HG03521 (cell line): ENCODE measurements around the gene ZNHIT1.

ENCODE experiments used
- ATAC-seq: cut with Tn5 transposase; IDR thresholded peaks from one replicate; pipeline ENCODE4 v1.9.1; 2021; ENCODE audit warnings: mild to moderate bottlenecking, moderate library complexity; ENCODE audit not compliant: unreplicated experiment

Gene ZNHIT1

DNA sequence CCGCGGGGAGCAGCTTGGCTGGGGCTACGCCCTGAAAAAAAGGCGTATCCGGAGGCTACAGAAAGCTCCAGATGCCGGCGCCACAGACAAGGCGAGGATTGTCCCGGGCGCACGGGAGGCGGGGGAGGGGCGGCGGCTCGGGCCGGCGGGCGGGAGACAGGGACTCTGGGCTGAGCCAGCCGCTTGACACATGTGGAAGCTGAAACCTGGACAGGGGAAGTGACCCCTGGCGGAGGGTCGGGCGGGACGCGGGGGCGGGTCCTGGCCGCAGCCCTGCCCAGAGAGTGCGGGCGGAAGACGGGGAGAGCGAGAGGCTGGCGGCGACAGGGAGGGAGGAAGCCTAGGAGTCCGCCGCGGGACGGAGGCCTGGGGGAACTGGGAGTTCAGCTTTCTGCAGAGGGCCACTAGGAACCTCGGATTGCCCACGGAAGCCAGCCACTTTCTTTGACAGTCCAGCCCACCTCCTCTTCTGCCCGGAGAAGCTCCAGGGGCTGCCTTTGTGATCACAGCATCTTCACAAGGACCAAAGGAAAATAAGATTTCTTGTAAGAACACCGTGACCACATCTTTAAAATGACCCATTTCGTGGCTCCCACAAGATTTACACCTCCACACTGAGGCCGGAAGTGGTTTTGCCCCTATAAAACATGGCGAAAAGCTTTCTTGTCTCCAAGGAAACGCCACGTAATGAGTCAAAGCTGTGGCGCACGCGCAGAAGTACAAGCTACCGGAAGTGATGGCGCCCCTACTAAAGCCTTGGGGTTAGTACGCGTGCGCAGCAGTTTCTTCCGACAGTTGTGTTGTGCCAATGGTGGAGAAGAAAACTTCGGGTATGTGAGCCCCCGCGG, at the start of gene ZNHIT1, which contains the start of gene PLOD3:
ZNHIT1 (plus strand) TSS at position 778 of the 848 bp plus-strand sequence; CDS start at position 809, 31 bp downstream.
PLOD3 (minus strand) TSS at position 194 of the 848 bp plus-strand sequence. CDS start 307 bp downstream, outside the sequence.
- peak; percentile 65 for ATAC-seq

DNA sequence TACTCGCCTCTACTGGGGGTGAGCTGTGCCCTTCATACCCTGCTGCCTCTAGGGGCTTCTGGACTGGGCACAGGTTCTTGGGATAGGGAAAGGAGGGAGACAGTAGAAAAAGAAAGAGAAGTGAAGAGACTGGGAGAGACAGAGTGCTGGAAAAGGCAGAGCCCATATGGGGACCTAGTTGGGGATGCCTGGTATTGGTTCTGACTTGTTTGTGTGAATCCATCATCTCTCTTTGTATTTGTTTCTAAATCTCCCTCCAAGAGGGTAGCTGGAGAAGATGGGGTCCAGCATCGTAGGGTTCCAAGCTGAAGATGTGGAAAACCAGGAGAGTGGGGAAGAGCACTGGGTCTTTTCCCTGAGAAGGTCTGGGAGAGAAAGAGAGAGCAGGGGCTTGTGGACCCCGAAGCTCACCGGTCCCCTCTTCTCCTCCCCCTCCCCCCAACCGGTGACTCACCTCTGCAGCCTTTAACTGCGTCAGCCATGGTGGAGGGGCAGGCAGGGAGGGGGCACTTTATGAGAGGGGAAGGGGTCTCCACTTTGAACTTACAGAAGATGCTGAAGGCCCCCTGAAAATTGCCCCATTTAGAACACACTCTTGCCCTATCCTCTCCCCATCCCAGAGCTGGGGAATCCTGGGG, 49.4 kb upstream of the ZNHIT1 start:
- ATAC-seq: no peak

DNA sequence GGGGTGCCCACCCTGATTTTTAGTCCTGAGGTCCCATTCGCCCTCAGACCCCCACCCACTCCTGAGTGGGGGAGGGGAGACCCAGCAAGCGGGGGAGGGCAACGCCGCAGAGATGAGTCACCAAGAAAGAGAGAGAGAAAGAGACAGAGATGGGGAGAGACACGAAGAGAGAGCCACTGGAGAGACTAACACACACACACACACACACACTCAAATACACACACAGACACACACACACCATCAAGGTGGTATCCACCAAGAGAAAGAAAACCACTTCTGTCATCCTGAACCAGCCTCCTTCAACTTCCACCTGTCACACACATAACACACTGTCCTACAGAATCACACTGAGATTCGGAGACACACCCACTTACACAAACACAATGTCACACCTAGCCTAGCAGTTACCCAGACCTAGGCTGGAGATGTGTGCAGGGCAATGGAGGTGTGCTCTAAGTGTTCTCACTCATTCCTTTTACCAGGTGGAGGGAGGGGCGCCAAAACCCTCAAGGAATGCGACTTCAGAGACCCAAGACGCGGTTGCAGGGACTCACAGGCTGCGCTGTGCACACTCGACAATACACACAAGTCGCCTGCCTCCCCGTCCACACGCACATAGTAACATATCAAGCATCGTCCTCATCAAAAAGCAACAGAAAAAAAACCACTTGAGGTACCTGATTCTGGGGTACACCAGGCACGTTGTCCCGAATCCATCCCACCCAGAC, 48.7 kb upstream of the ZNHIT1 start:
- no peak for ATAC-seq

GRCh38 chr7:101169838-101170551, 48.0 kb upstream of the ZNHIT1 start:
- no peak for ATAC-seq

DNA sequence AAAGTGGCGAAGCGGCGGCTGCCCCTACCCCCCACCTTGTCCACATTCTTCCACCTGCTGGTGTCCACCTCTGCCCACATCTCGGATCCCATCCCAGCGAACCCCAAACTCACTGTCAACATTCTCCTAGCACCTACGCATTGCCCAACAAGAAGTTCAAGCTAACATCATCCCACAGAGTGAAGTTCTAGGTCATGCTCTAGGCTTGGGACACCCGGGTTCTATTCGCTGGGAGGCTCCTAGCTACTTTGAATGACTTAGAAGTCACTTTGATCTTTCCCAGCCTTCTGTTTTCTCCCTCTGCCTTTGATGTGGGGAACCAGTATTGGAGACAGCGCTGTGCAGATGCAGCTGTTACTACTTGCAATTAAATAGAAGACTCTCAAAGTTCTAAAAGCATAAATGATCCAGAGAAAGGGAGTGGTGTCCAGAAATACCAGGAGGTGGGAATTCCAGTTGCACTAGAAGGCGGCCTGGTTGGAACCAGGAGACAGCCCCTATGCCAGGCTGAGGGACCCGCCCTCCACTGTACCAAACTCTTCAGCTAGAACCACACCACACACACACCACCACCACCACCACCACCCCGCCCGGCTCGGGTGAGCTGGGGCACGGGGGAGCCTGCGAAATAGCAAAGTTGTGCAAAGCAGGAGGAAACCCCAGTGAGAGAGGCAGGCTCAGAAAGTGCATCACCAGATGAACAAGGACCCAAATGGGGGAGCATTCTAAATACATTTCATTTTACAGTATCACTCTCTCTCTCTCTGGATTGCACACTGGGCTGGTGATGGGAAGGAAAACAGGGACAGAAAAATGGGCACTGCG, 47.1 kb upstream of the ZNHIT1 start:
- no peak for ATAC-seq

DNA sequence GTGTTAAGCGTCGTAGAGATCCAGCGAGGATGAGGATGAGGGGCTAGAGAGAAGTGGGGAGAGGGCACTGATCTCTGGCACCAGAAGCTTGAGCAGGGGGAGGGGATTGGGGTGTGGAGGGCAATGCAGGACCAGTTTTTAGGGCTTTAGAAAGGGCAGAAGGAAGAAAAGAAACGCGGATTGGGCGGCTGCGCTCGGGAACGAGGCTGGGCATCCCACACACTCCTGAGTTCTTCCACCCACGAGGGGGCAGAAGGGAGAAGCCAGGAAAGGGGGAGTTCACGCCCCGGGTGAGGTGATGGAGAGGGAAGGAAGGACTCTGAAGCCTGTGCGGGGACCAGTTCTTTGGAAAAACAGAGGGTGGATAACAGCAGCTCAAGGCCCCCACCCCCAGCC, 46.5 kb upstream of the ZNHIT1 start:
- no peak for ATAC-seq

GRCh38 chr7:101172005-101172853, 45.7 kb upstream of the ZNHIT1 start:
- ATAC-seq: no peak

GRCh38 chr7:101172854-101173751, 44.9 kb upstream of the ZNHIT1 start:
- no peak for ATAC-seq

GRCh38 chr7:101173752-101174244, 44.2 kb upstream of the ZNHIT1 start:
- no peak for ATAC-seq

GRCh38 chr7:101174322-101174854, 43.6 kb upstream of the ZNHIT1 start:
- no peak for ATAC-seq

GRCh38 chr7:101175664-101176063, 42.3 kb upstream of the ZNHIT1 start:
- ATAC-seq: no peak

DNA sequence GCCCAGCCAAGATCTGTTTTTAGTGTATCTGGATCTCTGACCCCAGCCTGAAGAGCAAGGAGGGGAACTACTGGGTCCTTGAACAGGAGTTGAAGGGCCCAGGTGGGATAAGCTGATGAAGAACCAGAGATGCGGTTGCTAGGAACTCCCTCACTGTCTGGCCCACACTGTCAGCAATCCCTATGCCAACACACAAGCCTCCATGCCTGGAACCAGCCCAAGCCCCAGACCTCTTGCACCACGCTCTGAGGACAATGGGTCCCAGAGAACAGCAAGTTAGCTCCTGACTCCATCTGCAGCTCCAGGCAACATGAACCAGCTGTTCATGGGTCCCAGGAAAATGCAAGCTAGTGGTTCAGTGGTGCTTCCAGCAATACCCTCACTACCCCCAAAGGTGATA, 40.3 kb upstream of the ZNHIT1 start:
- no peak for ATAC-seq

DNA sequence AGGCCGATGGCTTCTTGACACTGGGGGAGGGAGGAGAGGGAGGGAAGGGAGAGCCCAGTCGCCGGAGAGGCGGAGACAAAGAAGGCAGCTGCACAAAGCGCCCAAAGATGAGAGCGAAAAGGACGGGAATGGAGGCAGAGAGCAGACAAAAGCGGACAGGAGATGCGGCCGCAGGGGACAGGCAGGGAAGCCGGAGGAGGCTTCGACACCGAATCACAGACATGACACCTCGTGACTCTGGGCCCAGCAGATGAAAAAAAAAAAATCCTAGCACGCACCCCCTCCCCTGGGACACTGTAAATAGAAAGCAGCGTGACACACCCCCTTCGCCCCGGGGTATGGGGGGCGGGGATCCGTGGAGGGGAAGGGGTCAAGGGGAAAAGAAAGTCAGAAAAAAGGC, 38.8 kb upstream of the ZNHIT1 start:
- no peak for ATAC-seq

- no peak for ATAC-seq
These were observed 38.3 kb upstream of the ZNHIT1 start for GRCh38 chr7:101179713-101180112.

DNA sequence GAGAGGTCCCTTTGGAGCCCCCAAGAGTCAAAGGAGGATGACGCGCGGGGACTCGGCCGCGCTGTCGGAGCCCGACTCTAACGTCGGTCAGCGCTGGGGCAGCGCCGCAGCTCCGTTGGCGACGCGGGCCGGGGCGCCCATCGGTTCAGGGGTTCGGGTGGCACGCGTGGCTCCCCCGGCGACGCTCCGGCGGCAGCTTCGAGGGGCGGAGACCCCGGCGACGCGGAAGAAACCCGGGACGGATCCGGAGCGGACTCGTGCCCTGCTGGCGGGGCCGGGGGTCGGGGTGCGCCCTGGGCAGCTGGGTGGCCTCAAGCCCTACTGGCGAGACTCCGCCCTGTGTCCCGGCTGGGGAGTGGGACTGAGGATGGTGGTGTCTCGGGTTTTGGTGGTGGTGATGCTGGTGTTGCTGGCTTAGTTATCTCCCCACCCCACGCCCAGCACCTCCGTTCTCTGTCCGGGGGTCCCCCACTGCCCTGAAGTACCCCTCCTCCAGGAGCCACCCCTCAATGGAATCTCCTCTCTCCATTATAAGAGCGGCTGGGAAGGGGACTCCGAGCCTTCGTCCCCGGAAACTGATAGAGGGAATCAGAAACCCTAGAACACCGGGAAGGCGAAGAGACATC, 37.7 kb upstream of the ZNHIT1 start, which contains the start of gene NAT16:
NAT16 (minus strand) TSS at position 164 of the 626 bp plus-strand sequence. CDS start 5,486 bp downstream, outside the sequence.
- ATAC-seq: no peak

- ATAC-seq: no peak
These were observed 32.6 kb upstream of the ZNHIT1 start for GRCh38 chr7:101185258-101185839.

GRCh38 chr7:101186194-101186593, 31.8 kb upstream of the ZNHIT1 start:
- ATAC-seq: no peak
